Stimulated activated CD8-positive, alpha-beta memory T cell treated with anti-CD3 and anti-CD28 coated beads, Interleukin-12 subunit alpha, Interleukin-12 subunit beta, amount 100 ng/mL, for 4 hours (primary cell): ENCODE data around the gene A2M.

Source experiments
- DNase-seq: peaks from one replicate; pipeline ENCODE4 v3.0.0-alpha.2; 2020; ENCODE audit warnings: low read depth

Gene A2M

GRCh38 chr12:9039397-9039977 is 76.2 kb downstream of the A2M start:
- no peak for DNase-seq

- DNase-seq: no peak
Observed at GRCh38 chr12:9037431-9037830, 78.3 kb downstream of the A2M start.

- no peak for DNase-seq
Observed at GRCh38 chr12:9036227-9036626, 79.5 kb downstream of the A2M start.

GRCh38 chr12:9034095-9034494 is 81.6 kb downstream of the A2M start:
- DNase-seq: no peak

- DNase-seq: no peak
Observed at GRCh38 chr12:9033265-9033887, 82.3 kb downstream of the A2M start.

GRCh38 chr12:9032202-9032964 is 83.3 kb downstream of the A2M start:
- no peak for DNase-seq

GRCh38 chr12:9030776-9031175 is 84.9 kb downstream of the A2M start:
- DNase-seq: no peak

GRCh38 chr12:9027161-9028059 is 88.3 kb downstream of the A2M start:
- DNase-seq: peak; percentile 4

- DNase-seq: no peak
Observed at GRCh38 chr12:9024512-9024911, 91.2 kb downstream of the A2M start.

- no peak for DNase-seq
Observed at GRCh38 chr12:9022592-9022991, 93.1 kb downstream of the A2M start.
